Heart right ventricle (tissue), 16 donors: ENCODE data around the gene RHOJ. TPM values are rescaled to one million over a fixed set of nuclear protein-coding genes. Genes with fewer than 3 reads are reported as not detected.

Experiments
- ATAC-seq, 8 donors: fragments of 200-7000 bp; cut with Tn5 transposase; one replicate each; pipeline ENCODE4 v1.9.1; 2020; ENCODE audit warnings: mild to moderate bottlenecking in 8 of 8, moderate library complexity in 8 of 8, moderate number of reproducible peaks in 1 of 8
- DNase-seq, 2 donors: peaks; one replicate each; pipeline ENCODE4 v3.0.0-alpha.2; 2020
- H3K27ac ChIP-seq, 10 donors: fragments of 200-600 bp; sonication (generic) in 2 of 10; one replicate each; pipeline versions ENCODE4 v1.5.0 to v1.8.0; 2020 to 2022; ENCODE audit warnings: mild to moderate bottlenecking in 3 of 10
- H3K27me3 ChIP-seq, 7 donors: fragments of 200-600 bp; one replicate each; pipeline ENCODE4 v1.8.0; 2021 to 2022; ENCODE audit warnings: mild to moderate bottlenecking in 2 of 7
- H3K36me3 ChIP-seq, 9 donors: fragments of 200-600 bp; sonication (generic) in 1 of 9; one replicate each; pipeline versions ENCODE4 v1.5.0 to v1.8.0; 2020 to 2022; ENCODE audit warnings: mild to moderate bottlenecking in 2 of 9
- H3K4me1 ChIP-seq, 9 donors: fragments of 200-600 bp; sonication (generic) in 1 of 9; one replicate each; pipeline versions ENCODE4 v1.5.0 to v1.8.0; 2020 to 2022; ENCODE audit warnings: mild to moderate bottlenecking in 4 of 9
- H3K4me3 ChIP-seq, 10 donors: fragments of 200-600 bp; sonication (generic) in 2 of 10; one replicate each; pipeline versions ENCODE4 v1.5.0 to v1.8.0; 2020 to 2022; ENCODE audit warnings: mild to moderate bottlenecking in 7 of 10, moderate library complexity in 2 of 10
- H3K9me3 ChIP-seq, 11 donors: fragments of 200-600 bp in 10 of 11; sonication (generic) in 2 of 11; one replicate each; pipeline versions ENCODE4 v1.5.0 to v1.8.0; 2013 to 2022; ENCODE audit warnings: mild to moderate bottlenecking in 2 of 11, control low read depth in 1 of 11, moderate library complexity in 1 of 11
- CTCF ChIP-seq, 9 donors: fragments of 200-600 bp; sonication (generic) in 2 of 9; IDR thresholded peaks; one replicate each; pipeline versions ENCODE4 v1.5.0 to v1.8.0; 2021 to 2022; ENCODE audit warnings: antibody characterized with exemption in 9 of 9, mild to moderate bottlenecking in 5 of 9, moderate library complexity in 1 of 9
- WGBS, 2 donors: extraction: QIAGEN DNeasy Blood & Tissue Kit; methylation state at CpG; one replicate each; pipeline ENCODE4 v1.1.7; 2013; ENCODE audit warnings: inconsistent platforms in 1 of 2; 5-methylcytosine and 5-hydroxymethylcytosine counted together
- intact Hi-C, 10 donors: fragments of 100-400 bp; cut with DNase I; formaldehyde crosslinking; loops; one replicate each; pipeline versions ENCODE4 v1.11.1 to v1.14.2; 2022
- polyA plus RNA-seq, 2 donors: library from polyadenylated mRNA; stranded (reverse); fragments of 200-250 nt; gene quantifications; one replicate each; pipeline ENCODE4 v1.2.3, GENCODE V29; 2013
- total RNA-seq, 10 donors: library from RNA; stranded (reverse); fragmentation: NEBNext Ultra II Directional in 3 of 10; extraction: Animal tissue kit (Norgen Biotek cat#: 25700) in 3 of 10; gene quantifications; one replicate each; pipeline versions ENCODE4 v1.2.1 to v1.2.4, GENCODE V29; 2021 to 2023
- donor health status: Arrhythmogenic right ventricular cardiomyopathy.
- donor health status: ischemic (EF 13 %, LVEDD 7.1; RV severe dilation, severe dysfunction).
- donor health status: healthy with polysubstance abuse.
- donor health status: DM: no; HTN: yes; CAD: no.
- donor health status: DM: no; HTN: no; CAD: no.
- donor health status: ischemic (EF 25% LVEDD 6.9; RV normal size, moderate dysfunction).
- donor health status: ischemic (EF 25% LVEDD 5.7; RV mildly dilated, moderate dysfunction).
- donor health status: healthy.
- donor health status: DM: yes; HTN: yes; CAD: no.
- donor health status: Ischemic cardiomyopathy.
- donor health status: ischemic (EF 35%, LVEDD 5.7; RV mildly dilated, moderate dysfunction).
- donor health status: nonischemic (EF 11% LVEDD 7.7; RV severe dilation, severe dysfunction).
- donor health status: DM: yes; HTN: yes; CAD: no.
- donor health status: PGD.
- donor health status: ischemic (EF 29% LVEDD 5.4; RV normal size, mild dysfunction).
- donor health status: nonischemic (EF 23%, LVEDD 6.1; RV moderate dilation, normal function).

The RHOJ gene
- total and polyA plus RNA-seq, 12 donors, result 7.5 to 19.8 (median 12.2) TPM

- H3K9me3 ChIP-seq, result no peaks in the 10 kb centered on the region
- no peaks in the 10 kb centered on the region for H3K4me1 ChIP-seq
- no peak for TF ChIP-seq CTCF (IDR thresholded peaks at IDR 0.05)
- H3K27me3 ChIP-seq, result no peaks in the 10 kb centered on the region
- intact Hi-C loops, result no loop called here
- DNase-seq (no peak), ATAC-seq (no peak)
- 93 to 96% methylated on average over 1 of the region's 1 CpG for WGBS, 2 donors
- H3K4me3 ChIP-seq, result no peak overlapping the region
- no peak overlapping the region for H3K27ac ChIP-seq
- no peaks in the 10 kb centered on the region for H3K36me3 ChIP-seq
Measured at GRCh38 chr14:63322472-63322871, 118.2 kb downstream of the RHOJ start.

GRCh38 chr14:63322897-63323573 is 118.8 kb downstream of the RHOJ start:
- intact Hi-C loops, result no loop called here
- TF ChIP-seq CTCF (IDR thresholded peaks at IDR 0.05), result no peak

DNA sequence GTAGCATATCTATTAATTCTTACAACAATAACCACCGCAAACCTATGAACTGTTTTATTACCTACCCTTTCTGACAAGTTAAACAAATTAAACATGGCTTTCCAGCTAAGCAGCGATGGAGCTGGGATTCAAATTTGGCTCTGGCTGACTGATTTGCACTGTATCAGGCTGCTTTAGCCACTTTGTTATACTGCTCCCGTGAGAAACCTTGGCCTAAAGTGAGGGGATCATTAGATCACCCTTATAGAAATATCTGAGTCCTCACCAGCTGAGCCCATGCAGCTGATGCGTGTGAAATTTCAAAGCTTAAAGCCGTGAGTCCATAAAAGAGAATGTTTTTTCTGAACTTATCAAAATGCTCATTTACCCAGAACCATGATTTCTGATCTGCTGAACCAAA is 122.6 kb downstream of the RHOJ start:
- ATAC-seq, result no peak
- WGBS, 2 donors, result 93% methylated on average over 5 of the region's 5 CpGs
- H3K4me3 ChIP-seq, result no peak overlapping the region
- H3K27me3 ChIP-seq, result no peaks in the 10 kb centered on the region
- no peak for DNase-seq
- intact Hi-C loops, result no loop called here
- TF ChIP-seq CTCF (IDR thresholded peaks at IDR 0.05), result no peak
- H3K27ac ChIP-seq, result no peak overlapping the region
- H3K9me3 ChIP-seq, result no peaks in the 10 kb centered on the region
- no peaks in the 10 kb centered on the region for H3K4me1 ChIP-seq
- no peaks in the 10 kb centered on the region for H3K36me3 ChIP-seq

More at GRCh38 chr14:63322897-63323573, 118.8 kb downstream of the RHOJ start:
- Histone ChIP-seq H3K4me1 (no peaks in the 10 kb centered on the region), H3K27me3 (no peaks in the 10 kb centered on the region), H3K9me3 (no peaks in the 10 kb centered on the region), H3K4me3 (no peak overlapping the region), H3K27ac (no peak overlapping the region), H3K36me3 (no peaks in the 10 kb centered on the region)
- WGBS, 2 donors, result 49 to 50% methylated on average over 9 of the region's 9 CpGs
- ATAC-seq (no peak), DNase-seq (no peak)

DNA sequence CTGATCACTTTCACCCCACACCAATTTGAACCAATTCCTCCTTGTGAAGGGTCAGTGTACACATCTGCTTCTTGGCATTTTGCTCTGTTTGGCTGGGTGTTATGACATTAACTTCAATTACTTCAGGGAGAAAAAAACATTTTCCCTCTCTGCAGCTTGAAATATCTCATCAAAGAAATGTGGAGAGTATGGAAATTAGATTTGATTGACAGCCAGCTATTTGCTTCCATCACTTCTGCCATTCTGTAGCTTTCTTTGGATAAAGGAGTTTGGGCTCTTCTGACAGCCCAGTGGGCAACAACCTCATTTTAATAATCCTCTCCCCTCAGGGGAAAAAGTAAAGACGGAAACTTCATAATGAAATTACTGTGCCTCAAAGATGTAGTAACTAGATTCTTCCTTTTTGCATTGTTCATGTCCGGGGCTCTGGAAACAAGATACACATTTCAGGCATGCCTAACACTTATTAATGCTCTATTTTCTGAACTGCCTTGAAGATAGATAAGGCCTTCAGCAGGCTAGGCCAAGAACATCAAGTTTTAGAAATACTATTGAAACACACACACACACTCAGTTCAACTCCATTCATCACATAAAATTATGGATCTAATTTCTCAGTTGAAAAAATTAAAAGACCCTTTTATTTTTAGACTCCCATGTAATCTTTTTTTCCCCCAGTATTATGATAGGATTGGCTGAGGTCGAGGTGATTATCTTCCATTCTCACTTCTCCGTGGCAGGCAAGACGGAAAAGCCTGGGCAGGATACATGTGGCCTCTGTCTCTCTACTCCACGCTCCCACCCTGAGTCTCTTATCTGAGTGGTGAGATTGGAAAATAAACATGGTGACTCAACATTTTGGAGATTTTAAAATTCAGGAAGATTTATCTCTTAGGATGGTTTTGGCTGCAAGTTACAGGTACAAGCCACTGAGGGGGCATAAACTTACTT is 124.8 kb downstream of the RHOJ start:
- ATAC-seq (no peak), DNase-seq (no peak)
- Histone ChIP-seq H3K27ac (no peak overlapping the region), H3K4me3 (no peak overlapping the region), H3K4me1 (no peaks in the 10 kb centered on the region), H3K36me3 (no peaks in the 10 kb centered on the region), H3K9me3 (no peaks in the 10 kb centered on the region), H3K27me3 (no peaks in the 10 kb centered on the region)
- intact Hi-C loops, result no loop called here
- TF ChIP-seq CTCF (IDR thresholded peaks at IDR 0.05), result no peak
- 54 to 55% methylated on average over 6 of the region's 6 CpGs for WGBS, 2 donors
